Measurements from ENCODE around the gene ANO10. TPM values are rescaled to one million over a fixed set of nuclear protein-coding genes. Genes with fewer than 3 reads are reported as not detected.

ANO10 gene
- total and polyA plus RNA-seq, 4 donors = 19.0 to 46.8 (median 32.0) TPM

DNA sequence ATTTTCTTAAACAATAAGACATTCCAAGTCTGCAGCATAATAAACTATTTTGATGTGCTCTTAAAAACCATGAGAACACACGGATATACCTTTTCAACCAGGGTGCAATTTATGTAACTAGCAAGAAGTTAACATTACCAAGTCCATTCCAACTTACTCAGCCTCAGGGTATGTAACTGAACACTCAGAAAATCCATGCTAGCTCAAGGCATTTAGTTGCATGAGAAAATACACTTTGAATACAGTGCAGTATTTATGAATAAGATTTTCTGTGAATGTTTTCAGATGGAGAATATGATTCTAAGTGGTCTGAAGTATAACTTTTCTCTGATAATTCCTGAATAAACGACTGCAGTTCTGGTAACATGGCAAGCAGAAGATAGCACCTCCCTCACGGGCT, 211.2 kb downstream of the ANO10 start:
- WGBS, 2 donors = 91% methylated on average over 3 of the region's 3 CpGs
- no peak for ATAC-seq (ENCODE audit: low FRiP score)
- Histone ChIP-seq H3K9me3 (ENCODE audit: control insufficient read depth, low read length) (no peaks in the 10 kb centered on the region), H3K27me3 (ENCODE audit: control insufficient read depth in 1 of 2, insufficient read depth in 2 of 2, low read length in 1 of 2) (no peaks in the 10 kb centered on the region), H3K27ac (ENCODE audit: low read depth in 1 of 2, low read length in 2 of 2) (no peak overlapping the region), H3K4me3 (ENCODE audit: low read length in 2 of 2) (no peak overlapping the region), H3K4me1 (ENCODE audit: control insufficient read depth in 1 of 2, insufficient read depth in 2 of 2, low read length in 2 of 2) (no peaks in the 10 kb centered on the region), H3K36me3 (ENCODE audit: control insufficient read depth in 1 of 2, insufficient read depth in 2 of 2, low read length in 1 of 2) (peaks cover 0 to 1% of the 10 kb centered on the region in 2 donors)
- no peak for DNase-seq
- intact Hi-C loops (cut with DNase I) = no loop called here

DNA sequence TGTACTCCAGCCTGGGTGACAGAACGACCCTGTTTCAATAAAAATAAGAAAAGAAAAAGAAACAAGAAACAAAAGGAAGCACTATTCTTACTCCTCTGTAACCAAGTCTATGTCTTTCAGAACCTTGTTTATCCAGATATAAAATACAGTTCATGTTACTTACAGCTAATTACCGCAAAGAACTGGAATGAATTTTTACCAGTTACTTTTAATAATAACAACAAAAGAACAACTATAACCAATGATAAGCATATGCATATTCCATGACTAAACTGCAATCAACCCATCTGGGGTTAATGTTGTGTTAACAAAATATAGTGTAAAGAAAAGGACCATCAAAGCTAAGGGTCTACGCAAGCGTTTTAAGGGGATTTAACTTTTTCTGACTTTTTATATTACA, 212.3 kb downstream of the ANO10 start:
- Histone ChIP-seq H3K4me3 (ENCODE audit: low read length in 2 of 2) (no peak overlapping the region), H3K4me1 (ENCODE audit: control insufficient read depth in 1 of 2, insufficient read depth in 2 of 2, low read length in 2 of 2) (no peaks in the 10 kb centered on the region), H3K9me3 (ENCODE audit: control insufficient read depth, low read length) (no peaks in the 10 kb centered on the region), H3K27me3 (ENCODE audit: control insufficient read depth in 1 of 2, insufficient read depth in 2 of 2, low read length in 1 of 2) (no peaks in the 10 kb centered on the region), H3K27ac (ENCODE audit: low read depth in 1 of 2, low read length in 2 of 2) (no peak overlapping the region), H3K36me3 (ENCODE audit: control insufficient read depth in 1 of 2, insufficient read depth in 2 of 2, low read length in 1 of 2) (peaks cover 0 to 1% of the 10 kb centered on the region in 2 donors)
- no peak for DNase-seq
- WGBS, 2 donors = 86 to 88% methylated on average over 4 of the region's 4 CpGs
- no peak for ATAC-seq (ENCODE audit: low FRiP score)
- intact Hi-C loops (cut with DNase I) = no loop called here

DNA sequence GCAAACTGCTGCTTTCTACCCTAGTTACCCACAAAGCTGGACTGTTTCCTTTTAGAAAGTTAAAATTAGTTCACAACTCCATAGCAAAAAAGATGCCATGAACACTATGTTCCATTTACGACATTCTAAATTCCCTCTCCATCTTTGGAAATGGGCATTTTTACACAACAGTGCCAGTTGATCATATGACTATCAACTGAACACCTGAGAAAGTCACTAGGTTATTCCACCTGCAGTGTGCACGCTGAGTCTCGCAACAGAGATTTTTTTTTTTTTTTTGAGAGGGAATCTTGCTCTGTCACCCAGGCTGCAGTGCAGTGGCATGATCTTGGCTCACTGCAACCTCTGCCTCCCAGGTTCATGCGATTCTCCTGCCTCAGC, 215.2 kb downstream of the ANO10 start:
- Histone ChIP-seq H3K4me1 (ENCODE audit: control insufficient read depth in 1 of 2, insufficient read depth in 2 of 2, low read length in 2 of 2) (no peaks in the 10 kb centered on the region), H3K36me3 (ENCODE audit: control insufficient read depth in 1 of 2, insufficient read depth in 2 of 2, low read length in 1 of 2) (peaks cover 0 to 1% of the 10 kb centered on the region in 2 donors), H3K27ac (ENCODE audit: low read depth in 1 of 2, low read length in 2 of 2) (no peak overlapping the region), H3K27me3 (ENCODE audit: control insufficient read depth in 1 of 2, insufficient read depth in 2 of 2, low read length in 1 of 2) (no peaks in the 10 kb centered on the region), H3K9me3 (ENCODE audit: control insufficient read depth, low read length) (no peaks in the 10 kb centered on the region), H3K4me3 (ENCODE audit: low read length in 2 of 2) (no peak overlapping the region)
- ATAC-seq (ENCODE audit: low FRiP score) = no peak
- intact Hi-C loops (cut with DNase I) = no loop called here
- 89 to 90% methylated on average over 4 of the region's 4 CpGs for WGBS, 2 donors
- no peak for DNase-seq

DNA sequence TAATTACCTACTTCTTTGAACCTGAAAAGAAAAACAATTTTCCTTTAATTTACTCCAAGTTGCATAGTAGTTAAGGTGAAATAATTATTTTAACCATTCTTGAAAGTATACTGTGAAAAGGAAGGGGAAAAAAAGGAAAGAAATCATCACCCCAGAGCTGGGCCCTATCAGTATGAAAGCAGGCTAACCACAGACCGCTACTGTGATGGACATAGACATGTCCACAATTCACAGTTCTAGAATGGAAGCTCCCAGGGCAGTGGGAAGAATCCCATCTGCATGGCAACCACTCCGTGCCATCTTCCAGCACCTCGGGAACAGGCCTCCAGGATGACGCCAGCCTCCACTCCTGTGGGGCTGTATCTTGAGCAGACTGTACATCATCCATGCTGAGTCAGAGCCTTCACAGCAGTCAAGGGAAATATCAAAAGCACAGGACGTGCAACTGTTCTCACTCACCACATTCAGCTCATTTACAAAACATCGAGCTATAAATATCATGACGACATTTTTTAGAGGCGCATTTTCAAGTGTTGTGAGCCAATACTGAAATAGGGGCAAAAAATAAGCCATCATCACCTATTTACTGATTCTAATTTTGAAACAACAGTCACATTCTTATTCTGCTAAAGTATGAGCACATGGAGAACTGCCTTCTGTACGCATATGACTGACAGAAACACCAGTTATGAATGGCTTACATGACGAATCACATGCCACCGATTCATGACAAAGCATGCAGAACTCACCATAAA, 215.7 kb downstream of the ANO10 start:
- Histone ChIP-seq H3K27ac (ENCODE audit: low read depth in 1 of 2, low read length in 2 of 2) (no peak overlapping the region), H3K4me1 (ENCODE audit: control insufficient read depth in 1 of 2, insufficient read depth in 2 of 2, low read length in 2 of 2) (no peaks in the 10 kb centered on the region), H3K4me3 (ENCODE audit: low read length in 2 of 2) (no peak overlapping the region), H3K36me3 (ENCODE audit: control insufficient read depth in 1 of 2, insufficient read depth in 2 of 2, low read length in 1 of 2) (peaks cover 0 to 1% of the 10 kb centered on the region in 2 donors), H3K27me3 (ENCODE audit: control insufficient read depth in 1 of 2, insufficient read depth in 2 of 2, low read length in 1 of 2) (no peaks in the 10 kb centered on the region), H3K9me3 (ENCODE audit: control insufficient read depth, low read length) (no peaks in the 10 kb centered on the region)
- WGBS, 2 donors = 61 to 62% methylated on average over 11 of the region's 11 CpGs
- no peak for DNase-seq
- ATAC-seq (ENCODE audit: low FRiP score) = no peak
- intact Hi-C loops (cut with DNase I) = no loop called here

DNA sequence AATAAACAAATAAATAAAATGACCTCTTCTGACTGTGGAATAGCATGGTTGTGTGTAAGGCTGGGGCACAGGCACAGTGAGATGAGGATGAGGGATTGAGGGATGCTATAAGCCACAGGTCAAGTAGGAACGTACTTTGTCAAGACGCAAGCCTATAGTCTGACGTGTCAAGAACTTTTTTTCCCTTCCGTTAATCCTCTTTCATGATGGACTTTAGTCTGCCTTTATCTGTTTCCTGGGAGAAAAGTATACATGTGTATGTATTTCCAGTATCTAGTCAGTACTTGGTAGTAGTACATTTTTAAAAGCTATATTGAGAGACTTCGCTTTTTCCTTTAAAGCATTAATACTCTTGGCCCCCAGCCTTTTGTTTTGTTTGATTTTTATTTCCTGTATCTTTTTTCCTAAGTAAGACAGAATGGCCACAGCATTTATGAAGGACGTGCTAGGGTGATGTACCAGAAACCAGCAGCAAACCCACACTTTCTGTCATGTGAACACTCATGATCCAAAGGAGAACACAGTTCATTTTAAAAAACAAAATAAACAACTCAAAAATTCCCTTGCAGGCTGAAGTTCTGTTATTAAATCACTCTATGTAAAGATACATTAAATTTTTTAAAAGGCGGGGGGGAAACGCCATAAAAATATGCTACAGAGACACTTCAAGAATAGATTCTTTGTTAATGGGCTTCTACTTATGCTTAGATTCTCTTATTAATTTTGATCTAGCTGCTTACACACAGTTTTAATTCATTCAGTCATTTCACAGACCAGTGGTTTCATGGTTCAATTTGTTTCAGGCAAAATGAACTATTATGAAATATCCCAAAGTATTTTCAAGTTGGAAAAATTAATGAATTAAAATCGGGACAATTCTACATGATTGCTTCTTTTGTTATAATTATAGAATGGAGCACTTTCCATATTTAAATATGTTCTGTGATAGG, 220.8 kb downstream of the ANO10 start:
- no peak for ATAC-seq (ENCODE audit: low FRiP score)
- Histone ChIP-seq H3K4me1 (ENCODE audit: control insufficient read depth in 1 of 2, insufficient read depth in 2 of 2, low read length in 2 of 2) (peaks cover 0 to 4% of the 10 kb centered on the region in 2 donors), H3K36me3 (ENCODE audit: control insufficient read depth in 1 of 2, insufficient read depth in 2 of 2, low read length in 1 of 2) (no peaks in the 10 kb centered on the region), H3K9me3 (ENCODE audit: control insufficient read depth, low read length) (no peaks in the 10 kb centered on the region), H3K27ac (ENCODE audit: low read depth in 1 of 2, low read length in 2 of 2) (no peak overlapping the region), H3K27me3 (ENCODE audit: control insufficient read depth in 1 of 2, insufficient read depth in 2 of 2, low read length in 1 of 2) (no peaks in the 10 kb centered on the region), H3K4me3 (ENCODE audit: low read length in 2 of 2) (no peak overlapping the region)
- intact Hi-C loops (cut with DNase I) = no loop called here
- DNase-seq = no peak
- WGBS, 2 donors = 96 to 97% methylated on average over 9 of the region's 9 CpGs

DNA sequence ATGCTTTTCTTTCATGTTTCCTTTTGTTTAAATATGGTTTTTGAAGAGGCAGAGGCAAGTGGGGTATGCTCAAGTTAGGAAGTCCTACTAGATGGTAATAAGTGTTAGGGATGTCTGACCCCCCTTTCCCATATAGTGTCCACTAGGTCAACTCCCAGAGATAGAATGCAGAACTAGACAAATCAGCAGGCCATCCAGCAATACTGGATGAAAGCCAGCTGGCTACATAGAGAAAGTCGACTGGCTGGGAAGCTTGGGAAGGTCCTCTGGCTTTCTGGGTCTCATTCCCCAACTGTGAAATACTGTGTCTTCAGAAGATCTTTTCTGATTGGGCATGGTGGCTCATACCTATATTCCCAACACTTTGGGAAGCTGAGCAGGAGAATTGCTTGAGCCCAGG, 221.6 kb downstream of the ANO10 start:
- Histone ChIP-seq H3K27ac (ENCODE audit: low read depth in 1 of 2, low read length in 2 of 2) (no peak overlapping the region), H3K4me1 (ENCODE audit: control insufficient read depth in 1 of 2, insufficient read depth in 2 of 2, low read length in 2 of 2) (peaks cover 0 to 4% of the 10 kb centered on the region in 2 donors), H3K36me3 (ENCODE audit: control insufficient read depth in 1 of 2, insufficient read depth in 2 of 2, low read length in 1 of 2) (no peaks in the 10 kb centered on the region), H3K27me3 (ENCODE audit: control insufficient read depth in 1 of 2, insufficient read depth in 2 of 2, low read length in 1 of 2) (no peaks in the 10 kb centered on the region), H3K4me3 (ENCODE audit: low read length in 2 of 2) (no peak overlapping the region), H3K9me3 (ENCODE audit: control insufficient read depth, low read length) (no peaks in the 10 kb centered on the region)
- no peak for DNase-seq
- intact Hi-C loops (cut with DNase I) = no loop called here
- ATAC-seq (ENCODE audit: low FRiP score) = no peak
- 17 to 47% methylated on average over 1 of the region's 1 CpG for WGBS, 2 donors

DNA sequence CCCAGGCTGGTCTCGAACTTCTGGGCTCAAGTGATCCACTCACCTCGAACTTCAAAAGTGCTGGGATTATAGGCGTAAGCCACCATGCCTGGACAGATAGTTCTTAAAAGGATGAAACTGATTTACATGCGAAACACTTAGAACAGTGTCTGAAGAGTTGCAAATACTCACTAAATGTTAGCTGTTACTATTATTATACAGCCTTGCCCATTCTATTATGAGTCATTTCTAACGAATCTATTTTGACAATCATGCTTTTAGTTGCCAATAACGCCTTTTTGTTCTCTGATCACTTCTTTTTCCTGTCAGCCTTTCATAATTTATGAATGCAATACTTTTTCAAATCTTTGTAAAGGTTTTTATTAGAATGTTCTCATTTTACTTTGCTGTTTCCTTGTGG, 222.8 kb downstream of the ANO10 start:
- 56 to 66% methylated on average over 6 of the region's 6 CpGs for WGBS, 2 donors
- ATAC-seq (ENCODE audit: low FRiP score) (no peak), DNase-seq (no peak)
- H3K9me3 ChIP-seq (ENCODE audit: control insufficient read depth, low read length) = no peaks in the 10 kb centered on the region
- peaks cover 0 to 4% of the 10 kb centered on the region in 2 donors for H3K4me1 ChIP-seq (ENCODE audit: control insufficient read depth in 1 of 2, insufficient read depth in 2 of 2, low read length in 2 of 2)
- H3K36me3 ChIP-seq (ENCODE audit: control insufficient read depth in 1 of 2, insufficient read depth in 2 of 2, low read length in 1 of 2) = no peaks in the 10 kb centered on the region
- intact Hi-C loops (cut with DNase I) = no loop called here
- H3K27me3 ChIP-seq (ENCODE audit: control insufficient read depth in 1 of 2, insufficient read depth in 2 of 2, low read length in 1 of 2) = no peaks in the 10 kb centered on the region
- no peak overlapping the region for H3K4me3 ChIP-seq (ENCODE audit: low read length in 2 of 2)
- no peak overlapping the region for H3K27ac ChIP-seq (ENCODE audit: low read depth in 1 of 2, low read length in 2 of 2)

DNA sequence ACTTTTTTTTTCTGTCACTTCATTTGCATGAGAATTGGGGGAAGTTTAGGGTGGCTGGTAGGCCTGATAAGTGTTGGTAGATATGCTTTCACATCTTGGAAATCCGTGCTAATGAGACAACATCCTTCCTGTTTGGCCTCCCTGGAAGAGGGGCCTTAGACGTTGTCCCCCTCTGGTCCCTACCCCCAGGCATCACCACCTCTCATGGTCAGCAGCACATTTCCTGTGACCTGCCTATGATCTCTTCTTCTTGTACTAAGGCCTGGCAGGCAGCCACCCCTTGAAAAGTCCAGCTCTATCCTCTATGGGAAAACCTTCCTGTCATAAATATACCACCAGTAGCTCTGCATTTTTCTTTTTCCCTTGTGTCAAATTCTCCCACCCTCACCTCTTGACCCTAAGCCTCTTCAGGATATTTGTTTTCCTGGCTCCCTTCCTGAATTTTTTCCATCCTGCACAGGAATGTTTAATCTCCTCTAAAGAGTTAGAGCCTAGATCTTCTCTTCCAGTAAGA, 227.7 kb downstream of the ANO10 start:
- intact Hi-C loops (cut with DNase I) = no loop called here
- Histone ChIP-seq H3K4me3 (ENCODE audit: low read length in 2 of 2) (no peak overlapping the region), H3K36me3 (ENCODE audit: control insufficient read depth in 1 of 2, insufficient read depth in 2 of 2, low read length in 1 of 2) (no peaks in the 10 kb centered on the region), H3K27me3 (ENCODE audit: control insufficient read depth in 1 of 2, insufficient read depth in 2 of 2, low read length in 1 of 2) (no peaks in the 10 kb centered on the region), H3K27ac (ENCODE audit: low read depth in 1 of 2, low read length in 2 of 2) (no peak overlapping the region), H3K9me3 (ENCODE audit: control insufficient read depth, low read length) (no peaks in the 10 kb centered on the region), H3K4me1 (ENCODE audit: control insufficient read depth in 1 of 2, insufficient read depth in 2 of 2, low read length in 2 of 2) (no peaks in the 10 kb centered on the region)
- WGBS, 2 donors = 42 to 49% methylated on average over 2 of the region's 2 CpGs
- peak in 1 of 2 donors; percentile 80 for DNase-seq
- ATAC-seq (ENCODE audit: low FRiP score) = peak; percentile 72

Data from aorta (tissue), 5 donors.